IPS-NIHi11 (cell line): ENCODE measurements around the gene TSC1.

Source experiments
- DNase-seq: peaks from one replicate; pipeline ENCODE4 v3.0.0; 2012; ENCODE audit warnings: mixed read lengths, low spot score

TSC1 gene

DNA sequence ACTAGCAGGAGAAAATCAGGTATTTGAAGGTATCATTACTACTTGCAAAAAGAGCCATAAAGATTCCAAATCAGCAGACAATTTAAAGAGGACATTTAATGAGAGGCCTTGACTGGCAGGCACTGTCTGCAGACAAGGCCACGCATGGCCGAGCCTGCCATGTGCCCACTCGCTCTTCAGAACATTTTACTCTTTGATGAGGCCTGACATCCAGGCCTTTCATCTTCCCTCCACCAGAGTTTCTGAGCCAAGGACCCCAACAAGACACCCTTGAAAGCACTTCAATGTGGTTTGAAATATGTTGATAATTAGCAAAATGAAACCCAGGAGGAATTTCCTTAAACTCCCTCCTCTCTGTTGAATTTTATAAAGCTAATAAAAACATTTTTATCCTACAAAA is 82.8 kb downstream of the TSC1 start:
- DNase-seq = no peak

DNA sequence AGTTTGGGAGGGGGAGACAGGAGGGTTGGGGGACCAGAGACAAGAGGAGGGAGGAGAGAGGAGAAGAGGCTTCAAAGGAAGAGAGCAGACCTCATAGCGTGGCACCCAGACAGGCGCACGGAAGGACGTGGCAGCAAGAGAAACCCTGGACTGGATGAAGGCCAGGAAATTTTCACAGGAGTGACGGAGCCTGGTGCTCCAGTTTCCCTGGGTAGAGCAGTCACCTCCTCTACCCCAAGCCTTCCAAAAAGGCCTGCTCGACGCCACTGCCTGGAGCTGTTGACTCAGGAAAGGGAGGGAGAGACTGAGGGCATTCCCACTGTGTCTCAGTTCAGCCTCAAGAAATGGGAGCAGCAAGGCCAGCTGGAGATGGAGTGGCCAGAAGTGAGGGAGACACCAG is 85.7 kb downstream of the TSC1 start:
- no peak for DNase-seq

DNA sequence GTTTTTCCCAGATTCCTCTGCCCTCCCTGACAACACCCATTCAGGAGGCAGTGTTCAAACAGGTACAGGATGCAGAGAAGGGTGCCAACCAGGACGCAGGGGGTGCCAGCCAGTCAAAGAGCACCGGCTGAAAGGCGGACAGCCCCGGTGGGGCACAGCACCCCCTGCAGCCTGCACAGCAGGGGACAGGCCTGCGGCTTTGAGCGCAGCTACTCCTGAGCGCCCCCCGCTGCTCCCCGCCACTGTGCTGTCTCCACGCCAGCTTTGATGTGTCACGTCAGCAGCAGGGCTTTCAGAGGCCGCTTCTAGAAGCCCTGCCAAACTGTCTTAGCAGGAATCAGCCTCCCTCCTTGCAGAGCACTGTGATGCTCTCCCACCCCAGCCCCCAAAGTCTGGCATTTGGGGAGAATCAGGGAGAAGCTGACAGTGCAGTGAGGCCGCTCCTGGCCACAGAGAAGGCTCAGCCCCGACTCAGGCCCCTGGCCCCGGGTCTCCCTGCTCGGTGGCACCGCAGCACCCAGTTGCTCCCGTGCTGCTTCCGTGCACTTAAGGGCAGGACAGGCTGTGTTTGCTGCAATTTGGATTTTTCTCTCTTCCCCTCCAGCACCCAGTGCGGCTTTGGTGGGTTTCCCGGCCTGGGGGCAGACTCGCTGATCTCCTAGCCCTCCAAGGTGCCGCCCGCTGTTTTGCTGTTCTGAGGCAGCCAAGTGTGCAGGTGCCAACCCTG is 86.6 kb downstream of the TSC1 start:
- peak; percentile 59 for DNase-seq

DNA sequence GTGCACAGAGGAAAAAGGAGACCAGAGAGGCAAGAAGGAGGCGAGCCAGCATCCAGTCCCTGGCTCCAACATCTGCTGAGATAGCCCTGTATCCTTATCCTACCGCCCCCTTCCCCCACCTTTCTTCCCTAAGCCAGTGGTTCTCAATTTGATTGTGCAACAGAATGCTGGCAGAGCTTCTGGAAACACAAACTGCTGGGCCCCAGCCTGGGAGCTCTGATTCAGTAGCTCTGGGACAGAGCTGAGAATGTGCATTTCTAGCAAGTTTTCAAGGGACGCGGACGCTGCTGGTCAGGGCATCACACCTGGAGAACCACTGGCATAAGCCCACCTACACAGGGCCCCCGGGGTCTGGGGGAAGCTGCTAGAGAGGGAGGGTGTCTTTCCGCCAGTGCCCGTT is 87.4 kb downstream of the TSC1 start:
- DNase-seq = no peak

DNA sequence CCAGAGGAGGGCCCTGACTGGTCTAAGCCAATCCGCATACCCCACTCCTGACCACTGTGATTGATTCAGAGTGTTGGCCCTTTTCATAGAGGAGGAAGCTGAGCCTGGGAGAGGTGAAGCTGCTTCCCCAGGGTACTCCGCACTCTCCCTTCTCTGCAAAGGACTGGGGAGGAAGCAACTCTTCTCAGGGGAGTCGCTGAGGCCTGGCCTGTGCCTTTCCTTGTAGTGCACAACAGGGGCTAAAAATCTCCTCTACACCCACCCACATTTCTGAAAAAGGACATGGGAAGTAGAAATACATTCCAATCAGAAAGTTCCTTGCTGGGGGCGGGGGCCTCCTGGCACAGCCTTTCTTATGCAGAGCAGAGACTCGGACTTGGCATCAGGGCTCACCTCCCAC is 88.5 kb downstream of the TSC1 start:
- no peak for DNase-seq

DNA sequence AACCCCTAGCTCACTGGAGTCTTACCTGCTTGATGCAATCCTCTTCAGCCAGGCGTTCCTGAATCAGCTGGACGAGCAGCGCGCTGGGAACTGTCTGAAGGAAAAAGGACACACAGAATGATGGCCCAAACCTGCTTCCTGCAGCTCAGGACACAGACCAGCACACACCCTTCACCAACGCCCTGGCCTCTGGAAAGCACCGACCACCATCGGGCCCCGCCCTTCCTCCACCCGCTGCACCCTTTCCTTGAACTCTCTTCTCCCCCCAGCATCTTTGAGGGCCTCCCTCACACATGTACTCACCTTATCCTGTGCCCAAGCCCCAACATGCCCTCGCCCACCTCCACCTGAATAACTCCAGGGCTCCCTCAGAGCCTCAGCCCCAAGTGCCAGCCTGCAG is 89.6 kb downstream of the TSC1 start:
- no peak for DNase-seq

DNA sequence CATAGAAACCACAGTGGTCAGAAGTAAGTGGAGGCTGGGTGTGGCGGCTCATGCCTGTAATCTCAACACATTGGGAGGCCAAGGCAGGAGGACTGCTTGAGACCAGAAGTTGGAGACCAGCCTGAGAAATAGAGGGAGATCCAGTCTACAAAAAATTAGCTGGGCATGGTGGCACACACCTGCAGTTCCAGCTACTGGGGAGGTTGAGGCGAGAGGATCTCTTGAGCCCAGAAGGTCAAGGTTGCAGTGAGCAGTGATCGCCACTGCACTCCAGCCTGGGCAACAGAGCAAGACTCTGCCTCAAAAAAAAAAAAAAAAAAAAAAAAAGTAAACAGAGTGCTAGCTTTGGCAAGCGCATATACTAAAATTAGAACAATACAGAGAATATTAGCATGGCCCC is 90.9 kb downstream of the TSC1 start:
- DNase-seq = no peak

DNA sequence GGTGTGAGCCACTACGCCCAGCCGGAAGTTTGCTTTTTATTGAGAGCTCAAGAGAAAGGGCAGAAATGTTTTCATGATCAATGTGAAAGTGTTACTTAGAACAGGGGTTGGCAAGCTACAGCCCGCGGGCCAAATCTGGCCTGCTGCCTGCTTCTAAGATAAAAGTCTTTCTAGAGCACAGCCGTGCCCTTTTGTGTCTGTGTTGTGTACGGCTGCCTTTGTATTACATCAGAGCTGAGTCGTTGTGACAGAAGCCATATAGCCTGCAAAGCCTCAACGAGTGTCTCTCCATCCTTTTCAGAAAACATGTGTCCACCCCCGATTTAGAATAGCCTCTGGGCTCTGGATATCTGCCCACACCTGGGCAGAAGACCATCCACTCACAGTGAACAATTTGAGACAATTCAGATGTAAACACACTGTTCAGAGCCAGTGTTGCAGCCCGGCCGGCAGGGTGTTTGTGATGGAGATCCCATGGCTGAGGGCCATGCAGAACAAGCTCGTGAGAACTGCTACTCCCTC is 95.2 kb downstream of the TSC1 start:
- DNase-seq = no peak

DNA sequence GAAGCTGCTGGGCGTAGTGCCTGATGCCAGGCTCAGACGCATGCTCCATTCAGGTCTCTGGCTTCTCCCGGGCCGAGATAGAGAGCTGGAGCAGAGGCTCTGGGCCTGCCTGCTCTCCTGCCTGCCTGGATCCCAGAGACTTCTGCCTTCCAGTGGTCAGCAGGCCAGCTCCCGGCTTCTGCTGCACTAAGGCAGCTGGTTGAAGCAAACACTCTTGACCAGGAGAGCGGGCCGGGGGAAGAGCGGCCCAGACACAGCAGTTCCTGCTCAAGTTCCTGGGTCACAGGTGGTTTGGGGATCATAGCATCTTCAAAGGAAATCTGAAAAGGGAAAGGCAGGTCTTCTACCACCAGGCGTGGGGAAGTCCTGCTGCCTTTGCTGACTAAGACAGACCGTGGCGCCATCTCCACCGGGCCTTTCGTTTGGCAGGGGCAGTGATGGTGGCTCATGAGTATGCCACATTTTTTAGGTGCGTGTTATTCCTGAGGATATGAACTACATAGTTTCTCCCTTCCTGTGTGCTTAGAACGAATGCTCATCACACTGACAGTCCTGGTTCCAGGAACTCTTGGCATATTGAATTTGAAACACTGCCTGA is 97.4 kb downstream of the TSC1 start:
- no peak for DNase-seq

DNA sequence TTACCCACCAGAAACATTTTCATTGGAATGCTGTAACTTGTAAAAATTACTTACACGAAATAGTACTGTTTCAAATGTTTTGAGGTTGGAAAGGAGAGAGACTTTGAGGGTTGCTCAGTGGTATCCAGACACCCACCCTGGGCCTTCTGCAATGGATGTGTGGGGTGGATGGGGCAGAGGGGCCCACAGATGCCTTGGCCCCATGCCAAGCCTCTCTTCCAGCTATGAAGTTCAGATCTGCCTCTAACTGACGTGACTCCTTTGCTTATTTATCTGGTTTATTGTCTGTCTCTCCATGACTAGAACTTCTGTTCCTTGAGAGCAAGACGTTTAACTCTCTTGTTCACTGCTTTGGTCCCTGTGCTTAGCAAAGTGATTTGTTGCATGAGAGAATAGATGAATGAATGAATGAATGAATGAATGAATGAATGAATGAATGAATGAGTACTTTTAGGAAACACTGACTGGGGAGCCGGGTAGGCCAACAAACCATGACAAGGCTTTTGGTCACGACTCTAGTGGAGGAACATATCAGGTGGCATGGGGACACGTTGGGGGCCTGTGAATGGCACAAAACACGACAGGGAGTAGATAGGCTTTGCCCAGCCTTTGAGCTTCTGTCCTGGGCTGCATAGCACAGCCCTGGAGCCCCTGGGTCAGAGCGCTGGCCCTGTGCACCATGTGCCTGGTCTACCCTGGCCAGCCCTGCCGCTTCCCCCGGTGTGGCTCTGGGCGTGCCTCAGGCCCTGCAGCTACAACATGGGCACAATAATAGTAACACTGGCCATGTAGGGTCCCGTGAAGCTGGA is 98.1 kb downstream of the TSC1 start:
- DNase-seq = no peak

DNA sequence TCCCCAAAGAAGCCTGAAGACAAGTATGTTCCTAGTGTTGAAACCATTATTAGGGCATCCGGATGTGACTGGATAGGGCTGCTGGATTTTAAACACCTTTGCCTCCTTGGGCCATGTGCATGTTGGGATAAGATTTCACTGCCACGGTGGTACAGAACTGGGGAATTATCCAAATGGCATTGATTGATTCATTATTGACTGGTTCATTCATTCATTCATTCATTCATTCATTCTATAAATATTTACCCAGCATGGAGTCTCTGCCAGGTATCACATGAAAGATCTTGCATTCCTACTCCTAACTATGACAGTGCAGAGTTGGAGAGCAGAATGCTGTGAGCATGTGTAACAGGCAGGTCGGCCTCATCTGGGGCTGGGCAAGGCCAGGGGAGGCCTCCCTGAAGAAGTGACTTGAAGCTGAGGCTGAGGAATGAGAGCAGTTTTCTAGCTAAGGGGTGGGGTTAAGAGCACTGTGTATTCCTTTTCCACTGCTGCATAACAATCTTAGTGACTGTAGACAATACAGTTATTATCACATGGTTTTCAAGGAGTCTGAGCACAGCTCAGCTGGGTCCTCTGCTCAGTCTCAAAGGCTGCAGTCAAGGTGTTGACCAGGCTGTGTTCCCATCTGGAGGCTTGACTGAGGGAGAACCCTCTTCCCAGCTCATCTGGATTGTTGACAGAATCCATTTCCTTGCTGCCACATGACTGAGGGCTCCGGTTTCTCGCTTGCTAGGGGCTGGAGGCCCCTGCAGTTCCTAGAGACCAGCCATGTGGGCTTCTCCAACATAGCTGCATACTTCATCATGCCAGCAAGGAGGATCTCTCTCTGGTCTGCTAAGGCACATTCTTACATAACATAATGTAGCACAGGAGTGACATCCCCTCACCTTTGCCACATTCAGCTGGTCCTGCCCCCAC is 102.0 kb downstream of the TSC1 start:
- no peak for DNase-seq
